PFSK-1 (cell line): ENCODE data around the gene TRPM3.

Source experiments
- FOXP2 ChIP-seq: optimal IDR thresholded peaks from 2 replicates; pipeline ENCODE3; 2011; ENCODE audit warnings: borderline replicate concordance, control low read depth, inconsistent platforms; ENCODE audit not compliant: insufficient read depth; ENCODE audit errors: extremely low read length, extremely low read depth
- POLR2AphosphoS5 ChIP-seq: IDR thresholded peaks from 2 replicates; pipeline ENCODE4 v1.6.1; 2012; ENCODE audit warnings: low read depth, mild to moderate bottlenecking, control low read depth, low read length, moderate library complexity
- REST ChIP-seq, 2 experiments: IDR thresholded peaks; 2 replicates each; pipeline versions ENCODE4 v1.6.1 to v1.8.0; 2011 to 2012; ENCODE audit warnings: low read depth in 2 of 2, low read length in 2 of 2, control low read depth in 1 of 2, inconsistent platforms in 1 of 2, mild to moderate bottlenecking in 1 of 2, moderate library complexity in 1 of 2; ENCODE audit not compliant: insufficient read depth in 1 of 2
- SIN3A ChIP-seq: IDR thresholded peaks from 2 replicates; pipeline ENCODE4 v1.6.1; 2012; ENCODE audit warnings: mild to moderate bottlenecking, low read length, moderate library complexity, borderline replicate concordance; ENCODE audit not compliant: insufficient read depth
- TAF1 ChIP-seq: IDR thresholded peaks from 2 replicates; pipeline ENCODE4 v1.6.1; 2012; ENCODE audit warnings: low read length, control low read depth, borderline replicate concordance; ENCODE audit not compliant: insufficient read depth

Gene TRPM3

GRCh38 chr9:70490478-70490877, 630.9 kb downstream of the TRPM3 start:
- no peak for TF ChIP-seq TAF1

- TF ChIP-seq FOXP2 (no peak), REST (IDR thresholded peaks at IDR 0.05; ENCODE audit: insufficient read depth in 1 of 2, low read depth in 2 of 2, low read length in 2 of 2) (no peak), SIN3A (no peak), TAF1 (no peak), POLR2AphosphoS5 (no peak)
These were observed 632.7 kb downstream of the TRPM3 start for GRCh38 chr9:70488793-70489105.

GRCh38 chr9:70488098-70488792, 633.2 kb downstream of the TRPM3 start:
- no peak for TF ChIP-seq REST (IDR thresholded peaks at IDR 0.05; ENCODE audit: insufficient read depth in 1 of 2, low read depth in 2 of 2, low read length in 2 of 2)

GRCh38 chr9:70486127-70486526, 635.3 kb downstream of the TRPM3 start:
- TF ChIP-seq POLR2AphosphoS5 (no peak), REST (IDR thresholded peaks at IDR 0.05; ENCODE audit: insufficient read depth in 1 of 2, low read depth in 2 of 2, low read length in 2 of 2) (no peak), SIN3A (no peak), TAF1 (no peak), FOXP2 (no peak)

GRCh38 chr9:70485273-70485858, 636.1 kb downstream of the TRPM3 start:
- TF ChIP-seq TAF1 (no peak), REST (IDR thresholded peaks at IDR 0.05; ENCODE audit: insufficient read depth in 1 of 2, low read depth in 2 of 2, low read length in 2 of 2) (no peak), SIN3A (no peak), POLR2AphosphoS5 (no peak), FOXP2 (no peak)
